Activated CD8-positive, alpha-beta memory T cell treated with anti-CD3 and anti-CD28 coated beads, Interleukin-2, amount 50 U/mL, for 1 hour (primary cell): ENCODE measurements around the gene PCYT2.

Source experiments
- DNase-seq: peaks from one replicate; pipeline ENCODE4 v3.0.0-alpha.2; 2020; ENCODE audit errors: extremely low read depth

PCYT2 gene

GRCh38 chr17:81901167-81902022 is 9.8 kb downstream of the PCYT2 start:
- DNase-seq, result no peak

- DNase-seq, result no peak
Observed at GRCh38 chr17:81900181-81900820, 10.9 kb downstream of the PCYT2 start.

- DNase-seq, result no peak
Observed at GRCh38 chr17:81899514-81900166, 11.6 kb downstream of the PCYT2 start.

- DNase-seq, result no peak
Observed at GRCh38 chr17:81898885-81899284, 12.3 kb downstream of the PCYT2 start.

- no peak for DNase-seq
Observed at GRCh38 chr17:81898029-81898866, 13.0 kb downstream of the PCYT2 start.

GRCh38 chr17:81895400-81895799 is 15.8 kb downstream of the PCYT2 start:
- DNase-seq, result no peak

GRCh38 chr17:81891303-81891552 is 20.0 kb downstream of the PCYT2 start:
- DNase-seq, result no peak

GRCh38 chr17:81890447-81891302 is 20.5 kb downstream of the PCYT2 start:
- DNase-seq, result no peak

GRCh38 chr17:81889602-81890001 is 21.6 kb downstream of the PCYT2 start:
- no peak for DNase-seq

GRCh38 chr17:81888988-81889595 is 22.1 kb downstream of the PCYT2 start:
- DNase-seq, result no peak

- DNase-seq, result no peak
Observed at GRCh38 chr17:81888105-81888987, 22.9 kb downstream of the PCYT2 start.

GRCh38 chr17:81885869-81886548 is 25.2 kb downstream of the PCYT2 start:
- DNase-seq, result no peak

GRCh38 chr17:81885454-81885853 is 25.7 kb downstream of the PCYT2 start:
- no peak for DNase-seq

- DNase-seq, result no peak
Observed at GRCh38 chr17:81884968-81885367, 26.2 kb downstream of the PCYT2 start.

- no peak for DNase-seq
Observed at GRCh38 chr17:81884520-81884919, 26.7 kb downstream of the PCYT2 start.

- DNase-seq, result no peak
Observed at GRCh38 chr17:81879121-81879520, 32.1 kb downstream of the PCYT2 start.

- DNase-seq, result no peak
Observed at GRCh38 chr17:81878294-81878693, 32.9 kb downstream of the PCYT2 start.

- no peak for DNase-seq
Observed at GRCh38 chr17:81877569-81877968, 33.6 kb downstream of the PCYT2 start.
